Prostate gland (tissue), 2 donors: ENCODE measurements around the gene GLIS1. TPM values are rescaled to one million over a fixed set of nuclear protein-coding genes. Genes with fewer than 3 reads are reported as not detected.

ENCODE experiments used
- DNase-seq: peaks from one replicate; pipeline ENCODE4 v3.0.0-alpha.2; 2019; ENCODE audit warnings: low spot score
- H3K27ac ChIP-seq, 2 donors: fragments of 200-600 bp; sonication (generic); 2 replicates each; pipeline ENCODE4 v1.5.1; 2017 to 2019
- H3K27me3 ChIP-seq: fragments of 200-600 bp; sonication (generic); replicated peaks from 2 replicates; pipeline ENCODE4 v1.5.1; 2019; ENCODE audit not compliant: insufficient read depth
- H3K36me3 ChIP-seq, 2 donors: fragments of 200-600 bp; sonication (generic); 1 replicate in 1 of 2; 2 replicates in 1 of 2; pipeline versions ENCODE4 v1.5.1 to v1.8.1; 2017 to 2019
- H3K4me1 ChIP-seq: fragments of 200-600 bp; sonication (generic); replicated peaks from 2 replicates; pipeline ENCODE4 v1.5.1; 2019
- H3K4me3 ChIP-seq, 2 donors: fragments of 200-600 bp; sonication (generic); 2 replicates each; pipeline ENCODE4 v1.5.1; 2017 to 2019
- H3K9me3 ChIP-seq: fragments of 200-600 bp; sonication (generic); 2 replicates; pipeline ENCODE4 v1.5.1; 2017
- CTCF ChIP-seq, 4 experiments: fragments of 200-600 bp in 2 of 4; fragments of 450-650 bp in 2 of 4; sonication (generic) in 2 of 4; IDR thresholded peaks; 1 replicate in 3 of 4; 2 replicates in 1 of 4; pipeline ENCODE4 v1.5.1; 2016 to 2019; ENCODE audit warnings: antibody characterized with exemption in 4 of 4, mild to moderate bottlenecking in 2 of 4, moderate library complexity in 2 of 4
- POLR2A ChIP-seq: fragments of 450-650 bp; IDR thresholded peaks from one replicate; pipeline ENCODE4 v1.6.1; 2016; ENCODE audit warnings: antibody characterized with exemption, mild to moderate bottlenecking
- POLR2AphosphoS5 ChIP-seq: sonication (generic); formaldehyde crosslinking; IDR thresholded peaks from one replicate; pipeline ENCODE4 v1.6.1; 2017; ENCODE audit warnings: antibody characterized with exemption
- WGBS: methylation state at CpG from one replicate; pipeline ENCODE4 v1.1.5; 2018; 5-methylcytosine and 5-hydroxymethylcytosine counted together
- intact Hi-C: fragments of 100-400 bp; cut with DNase I; formaldehyde crosslinking; loops from one replicate; pipeline ENCODE4 v1.14.2; 2022
- total RNA-seq, 2 donors: library from RNA; depleted of rRNA; stranded (reverse); fragments of >200 nt; gene quantifications; one replicate each; pipeline ENCODE4 v1.1.0, GENCODE V29; 2016

The GLIS1 gene
- total RNA-seq, 2 donors from 2014 or later, result 1.1 to 8.1 TPM

- H3K36me3 ChIP-seq, result no peaks in the 10 kb centered on the region
These were observed 161.9 kb downstream of the GLIS1 start for GRCh38 chr1:53576866-53577760.

GRCh38 chr1:53576381-53576801 is 162.6 kb downstream of the GLIS1 start:
- no peak overlapping the region for H3K4me3 ChIP-seq
- no peaks in the 10 kb centered on the region for H3K9me3 ChIP-seq
- H3K27ac ChIP-seq, result no peak overlapping the region
- DNase-seq, result no peak
- no peaks in the 10 kb centered on the region for H3K27me3 ChIP-seq
- WGBS, result 82% methylated on average over 6 of the region's 6 CpGs
- no peaks in the 10 kb centered on the region for H3K4me1 ChIP-seq
- TF ChIP-seq POLR2A (no peak), CTCF (IDR thresholded peaks at IDR 0.05) (no peak), POLR2AphosphoS5 (no peak)
- H3K36me3 ChIP-seq, result no peaks in the 10 kb centered on the region
- intact Hi-C loops, result no loop called here

More at GRCh38 chr1:53576866-53577760, 161.9 kb downstream of the GLIS1 start:
- 92% methylated on average over 5 of the region's 5 CpGs for WGBS
- H3K4me1 ChIP-seq, result no peaks in the 10 kb centered on the region
- DNase-seq, result no peak
- no peaks in the 10 kb centered on the region for H3K9me3 ChIP-seq
- no peak for TF ChIP-seq CTCF (IDR thresholded peaks at IDR 0.05)
- TF ChIP-seq POLR2AphosphoS5, result no peak
- TF ChIP-seq POLR2A, result no peak
- H3K27me3 ChIP-seq, result no peaks in the 10 kb centered on the region
- H3K4me3 ChIP-seq, result no peak overlapping the region
- H3K27ac ChIP-seq, result no peak overlapping the region
- intact Hi-C loops, result no loop called here

DNA sequence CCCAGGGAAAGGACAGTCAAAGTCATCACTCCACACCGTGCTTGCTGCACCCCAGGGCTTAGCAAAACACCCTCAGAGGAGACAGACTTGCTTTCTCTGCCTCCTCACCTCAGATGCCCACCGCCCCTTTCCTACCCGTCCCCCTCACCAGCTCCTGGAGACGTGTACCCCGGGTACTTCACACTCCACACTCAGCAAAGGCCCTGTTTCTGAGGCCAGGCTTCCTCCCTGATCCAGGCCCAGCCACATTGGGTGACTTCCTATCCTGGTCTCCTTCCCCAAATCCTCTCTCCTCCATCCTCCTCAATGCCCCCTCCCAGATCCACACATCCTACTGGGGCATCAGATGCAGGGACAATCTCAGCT is 163.0 kb downstream of the GLIS1 start:
- no peak for DNase-seq
- no peak for TF ChIP-seq POLR2AphosphoS5
- TF ChIP-seq CTCF (IDR thresholded peaks at IDR 0.05), result no peak
- TF ChIP-seq POLR2A, result no peak
- Histone ChIP-seq H3K4me3 (no peak overlapping the region), H3K27ac (no peak overlapping the region), H3K9me3 (no peaks in the 10 kb centered on the region), H3K4me1 (no peaks in the 10 kb centered on the region), H3K36me3 (no peaks in the 10 kb centered on the region), H3K27me3 (no peaks in the 10 kb centered on the region)
- 90% methylated on average over 5 of the region's 5 CpGs for WGBS
- intact Hi-C loops, result no loop called here

DNA sequence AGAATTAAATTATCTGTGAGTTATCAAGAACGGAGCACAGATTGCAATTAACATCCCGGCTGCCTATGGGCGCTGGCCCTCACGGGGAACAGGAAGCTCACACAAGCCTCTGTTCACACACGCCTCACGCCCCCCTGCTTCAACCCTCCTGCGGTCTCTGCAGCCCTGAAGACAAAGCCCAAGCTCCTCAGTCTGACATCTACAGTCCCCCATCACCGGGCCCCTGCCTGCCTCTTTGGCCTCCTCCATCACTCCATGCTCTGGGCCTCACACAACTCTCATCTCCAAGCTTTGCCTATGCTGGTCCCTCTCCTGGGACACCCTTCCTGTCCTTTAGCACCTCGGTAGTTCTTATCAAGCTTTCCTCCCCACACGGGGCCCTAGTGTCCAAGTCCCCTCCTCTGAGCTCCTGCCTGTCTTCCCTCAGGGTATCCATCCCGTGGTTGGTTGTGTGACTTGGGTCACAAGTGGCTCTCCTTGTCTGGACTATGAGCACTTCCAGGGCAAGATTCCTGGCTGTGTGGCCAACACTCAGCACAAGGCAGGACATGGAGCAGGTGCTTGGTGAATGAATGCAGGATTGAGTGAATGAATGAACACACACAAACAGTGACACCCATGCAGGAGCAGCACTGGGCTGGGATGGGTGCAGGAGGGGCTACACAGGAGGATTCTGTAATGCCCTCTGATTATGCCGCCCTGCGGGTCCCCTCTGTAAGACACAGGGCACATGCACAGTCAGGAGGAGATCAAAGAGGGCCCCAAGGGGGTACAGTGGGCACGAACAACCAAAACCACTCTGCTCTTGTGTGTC is 163.6 kb downstream of the GLIS1 start:
- H3K27ac ChIP-seq, result no peak overlapping the region
- no peak for TF ChIP-seq CTCF (IDR thresholded peaks at IDR 0.05)
- no peak for TF ChIP-seq POLR2A
- no peak for TF ChIP-seq POLR2AphosphoS5
- no peak overlapping the region for H3K4me3 ChIP-seq
- DNase-seq, result no peak
- H3K9me3 ChIP-seq, result no peaks in the 10 kb centered on the region
- intact Hi-C loops, result no loop called here
- no peaks in the 10 kb centered on the region for H3K4me1 ChIP-seq
- 57% methylated on average over 14 of the region's 14 CpGs for WGBS
- H3K27me3 ChIP-seq, result no peaks in the 10 kb centered on the region
- H3K36me3 ChIP-seq, result no peaks in the 10 kb centered on the region
